IMR-90 (cell line): ENCODE measurements around the gene GMPR. TPM values are rescaled to one million over a fixed set of nuclear protein-coding genes. Genes with fewer than 3 reads are reported as not detected.

Experiments
- ATAC-seq: fragments of 200-7000 bp; cut with Tn5 transposase; 2 replicates; pipeline ENCODE4 v1.9.1; 2020; ENCODE audit warnings: low read depth, mild to moderate bottlenecking, moderate library complexity
- BruUV-seq: library from RNA; stranded (reverse); fragments of 400-500 nt; replicated peaks from 2 replicates; lab custom pipeline; 2021; lab: Mats Ljungman, UMichigan
- CTCF ChIA-PET: fragments of 300-600 bp; formaldehyde crosslinking; extraction: SDS; loops from one replicate; lab custom pipeline; 2021; ENCODE audit warnings: antibody characterized with exemption; lab: Yijun Ruan, JAX
- POLR2A ChIA-PET: fragments of 300-600 bp; sonication (Branson Sonifier 250); formaldehyde crosslinking; loops from one replicate; lab custom pipeline; 2022; ENCODE audit warnings: antibody characterized with exemption; ENCODE audit not compliant: unreplicated experiment; lab: Charles Lee
- DNase-seq: peaks from one replicate; pipeline ENCODE4 v3.0.0; 2013
- H2AFZ ChIP-seq: replicated peaks from 2 replicates; pipeline ENCODE3; 2013; ENCODE audit warnings: low read length, mild to moderate bottlenecking; ENCODE audit not compliant: poor library complexity
- H2AK5ac ChIP-seq: 2 replicates; pipeline ENCODE4 v1.6.1; 2013; ENCODE audit warnings: low read depth, low read length, inconsistent platforms
- H2AK9ac ChIP-seq: replicated peaks from 2 replicates; pipeline ENCODE3; 2013; ENCODE audit warnings: mild to moderate bottlenecking, low read depth, low read length, moderate library complexity; ENCODE audit not compliant: poor library complexity
- H2BK120ac ChIP-seq: 2 replicates; pipeline ENCODE4 v1.6.1; 2013; ENCODE audit warnings: low read depth, low read length, inconsistent platforms
- H2BK15ac ChIP-seq: 3 replicates; pipeline ENCODE4 v1.6.1; 2013; ENCODE audit warnings: low read depth, low read length, inconsistent platforms
- H2BK20ac ChIP-seq: 2 replicates; pipeline ENCODE4 v1.6.1; 2013; ENCODE audit warnings: low read depth, mild to moderate bottlenecking, inconsistent platforms, low read length, moderate library complexity
- H2BK5ac ChIP-seq: 2 replicates; pipeline ENCODE4 v1.6.1; 2013; ENCODE audit warnings: mild to moderate bottlenecking, low read depth, low read length, inconsistent platforms; ENCODE audit not compliant: poor library complexity, severe bottlenecking
- H3K14ac ChIP-seq: replicated peaks from 2 replicates; pipeline ENCODE4 v1.6.1; 2013; ENCODE audit warnings: low read depth, low read length, inconsistent platforms
- H3K18ac ChIP-seq: 2 replicates; pipeline ENCODE4 v1.6.1; 2013; ENCODE audit warnings: low read depth, low read length, control low read depth
- H3K23ac ChIP-seq: 2 replicates; pipeline ENCODE4 v1.6.1; 2013; ENCODE audit warnings: low read depth, low read length, inconsistent platforms
- H3K27ac ChIP-seq: 2 replicates; pipeline ENCODE4 v1.5.1; 2013; ENCODE audit warnings: mild to moderate bottlenecking, control low read depth, low read length; ENCODE audit not compliant: insufficient read depth
- H3K27me3 ChIP-seq: 2 replicates; pipeline ENCODE4 v1.6.1; 2013; ENCODE audit warnings: low read length; ENCODE audit not compliant: control insufficient read depth, insufficient read depth
- H3K36me3 ChIP-seq: 2 replicates; pipeline ENCODE4 v1.6.1; 2013; ENCODE audit warnings: low read length, mixed read lengths; ENCODE audit not compliant: control insufficient read depth, insufficient read depth
- H3K4ac ChIP-seq: 2 replicates; pipeline ENCODE4 v1.6.1; 2013; ENCODE audit warnings: low read depth, low read length, inconsistent platforms
- H3K4me1 ChIP-seq: 2 replicates; pipeline ENCODE4 v1.6.1; 2013; ENCODE audit warnings: low read length, mixed read lengths; ENCODE audit not compliant: control insufficient read depth, insufficient read depth
- H3K4me2 ChIP-seq: 2 replicates; pipeline ENCODE4 v1.6.1; 2013; ENCODE audit warnings: low read depth, mild to moderate bottlenecking, control low read depth, low read length, moderate library complexity
- H3K4me3 ChIP-seq: 2 replicates; pipeline ENCODE4 v1.5.1; 2013; ENCODE audit warnings: low read depth, mild to moderate bottlenecking, control low read depth, low read length, moderate library complexity; ENCODE audit not compliant: insufficient read depth
- H3K56ac ChIP-seq: 2 replicates; pipeline ENCODE4 v1.6.1; 2013; ENCODE audit warnings: low read length, inconsistent platforms; ENCODE audit not compliant: insufficient read depth; ENCODE audit errors: extremely low read depth
- H3K79me1 ChIP-seq, 2 experiments: 2 replicates each; pipeline ENCODE4 v1.6.1; 2013; ENCODE audit warnings: low read length in 2 of 2, inconsistent platforms in 1 of 2, low read depth in 1 of 2
- H3K9ac ChIP-seq: 2 replicates; pipeline ENCODE4 v1.6.1; 2013; ENCODE audit warnings: low read depth, low read length, control low read depth
- H3K9me1 ChIP-seq: 2 replicates; pipeline ENCODE4 v1.6.1; 2013; ENCODE audit warnings: low read length, inconsistent platforms; ENCODE audit not compliant: insufficient read depth
- H3K9me3 ChIP-seq: 2 replicates; pipeline ENCODE4 v1.6.1; 2013; ENCODE audit warnings: low read length; ENCODE audit not compliant: control insufficient read depth, insufficient read depth
- H4K20me1 ChIP-seq: 2 replicates; pipeline ENCODE4 v1.6.1; 2013; ENCODE audit warnings: low read length, inconsistent platforms; ENCODE audit not compliant: insufficient read depth
- H4K5ac ChIP-seq: 2 replicates; pipeline ENCODE4 v1.6.1; 2013; ENCODE audit warnings: mild to moderate bottlenecking, low read depth, low read length, control low read depth
- H4K8ac ChIP-seq, 2 experiments: 2 replicates each; pipeline ENCODE4 v1.6.1; 2013; ENCODE audit warnings: low read depth in 2 of 2, low read length in 2 of 2, control low read depth in 1 of 2, inconsistent platforms in 1 of 2
- H4K91ac ChIP-seq: 2 replicates; pipeline ENCODE4 v1.6.1; 2013; ENCODE audit warnings: low read depth, low read length, inconsistent platforms; ENCODE audit not compliant: insufficient read depth
- BHLHE40 ChIP-seq: fragments of 150-350 bp; IDR thresholded peaks from 2 replicates; pipeline ENCODE4 v1.6.1; 2016; ENCODE audit warnings: mild to moderate bottlenecking, low read depth, low read length
- ELK1 ChIP-seq: fragments of 150-350 bp; IDR thresholded peaks from 2 replicates; pipeline ENCODE4 v1.6.1; 2016; ENCODE audit warnings: low read depth, mild to moderate bottlenecking, low read length, moderate library complexity, borderline replicate concordance
- FOS ChIP-seq: fragments of 150-350 bp; IDR thresholded peaks from 2 replicates; pipeline ENCODE4 v1.6.1; 2016; ENCODE audit warnings: low read depth, low read length
- MAFK ChIP-seq: IDR thresholded peaks from 2 replicates; pipeline ENCODE4 v1.6.1; 2012; ENCODE audit warnings: low read depth, low read length, improper control_type of control experiment
- NFE2L2 ChIP-seq: fragments of 150-350 bp; IDR thresholded peaks from 2 replicates; pipeline ENCODE4 v1.6.1; 2016; ENCODE audit warnings: low read depth, mild to moderate bottlenecking, low read length
- POLR2A ChIP-seq: IDR thresholded peaks from 2 replicates; pipeline ENCODE4 v1.6.1; 2012; ENCODE audit warnings: mild to moderate bottlenecking, low read depth, low read length
- RAD21 ChIP-seq: IDR thresholded peaks from 2 replicates; pipeline ENCODE4 v1.6.1; 2012; ENCODE audit warnings: low read length, improper control_type of control experiment
- RCOR1 ChIP-seq: IDR thresholded peaks from 2 replicates; pipeline ENCODE4 v1.6.1; 2012; ENCODE audit warnings: mild to moderate bottlenecking, low read length, improper control_type of control experiment; ENCODE audit not compliant: insufficient replicate concordance
- RFX5 ChIP-seq: IDR thresholded peaks from 2 replicates; pipeline ENCODE4 v1.8.0; 2012; ENCODE audit warnings: low read depth, mild to moderate bottlenecking, low read length, moderate library complexity
- SMC3 ChIP-seq: fragments of 150-350 bp; IDR thresholded peaks from 2 replicates; pipeline ENCODE4 v1.6.1; 2016; ENCODE audit warnings: low read depth, mild to moderate bottlenecking, antibody characterized with exemption, low read length, moderate library complexity
- USF2 ChIP-seq: fragments of 150-350 bp; IDR thresholded peaks from 2 replicates; pipeline ENCODE4 v1.6.1; 2017; ENCODE audit warnings: mild to moderate bottlenecking, antibody characterized with exemption, low read length, low read depth
- WGBS, 2 experiments: methylation state at CpG; one replicate each; pipeline versions ENCODE4 v1.1.5 to v1.1.7; 2013; ENCODE audit warnings: missing lambda C conversion rate in 2 of 2; ENCODE audit not compliant: insufficient read length in 1 of 2; ENCODE audit errors: extremely low coverage in 2 of 2; 5-methylcytosine and 5-hydroxymethylcytosine counted together
- dilution Hi-C: fragments of 300-500 bp; cut with HindIII; formaldehyde crosslinking; loops from one replicate; pipeline ENCODE4 v1.14.3; 2018; ENCODE audit warnings: low sequenced_read_pairs; ENCODE audit not compliant: unreplicated experiment
- in situ Hi-C: fragments of 300-500 bp; cut with MboI; formaldehyde crosslinking; loops from 3 replicates; pipeline ENCODE4 v1.14.3; 2019; ENCODE audit warnings: low sequenced_read_pairs, inconsistent platforms, mixed read lengths
- intact Hi-C: fragments of 100-400 bp; cut with micrococcal nuclease; formaldehyde crosslinking; loops from 2 replicates; pipeline ENCODE4 v1.10.0; 2022
- polyA plus RNA-seq, 3 experiments: library from polyadenylated mRNA; depleted of rRNA; stranded (reverse); fragments of >200 nt; gene quantifications; 2 replicates each; pipeline ENCODE4 v1.2.3, GENCODE V29; 2012; ENCODE audit warnings: low replicate concordance in 1 of 3
- total RNA-seq: library from RNA; depleted of rRNA; stranded (reverse); fragments of >200 nt; gene quantifications from 2 replicates; pipeline ENCODE4 v1.2.3, GENCODE V29; 2012

The GMPR gene
- total and polyA plus RNA-seq, 2 of the 4 experiments (the other 2 are of a cell fraction): 6.3 to 8.6 TPM

GRCh38 chr6:16252686-16253299 lies 14.4 kb downstream of the GMPR start:
- CTCF ChIA-PET: no interaction called here
- no TSS peak for BruUV-seq
- WGBS, 2 experiments: no CpG with 5 or more reads among the region's 2 CpGs

More at GRCh38 chr6:16252686-16253299, 14.4 kb downstream of the GMPR start:
- Histone ChIP-seq H4K8ac (no peak overlapping the region), H3K9me1 (no peaks in the 10 kb centered on the region), H3K56ac (no peak overlapping the region), H2AK9ac (no peak overlapping the region), H3K9ac (no peak overlapping the region), H3K4ac (no peak overlapping the region), H2BK5ac (no peak overlapping the region), H4K5ac (no peak overlapping the region), H2AK5ac (no peak overlapping the region), H4K91ac (no peak overlapping the region), H2BK120ac (no peak overlapping the region), H3K27me3 (no peaks in the 10 kb centered on the region), H3K79me1 (no peaks in the 10 kb centered on the region), H2BK15ac (no peak overlapping the region), H4K20me1 (no peaks in the 10 kb centered on the region), H2BK20ac (no peak overlapping the region), H2AFZ (no peak overlapping the region), H3K9me3 (no peaks in the 10 kb centered on the region), H3K4me3 (no peak overlapping the region), H3K36me3 (no peaks in the 10 kb centered on the region), H3K23ac (no peak overlapping the region), H3K14ac (no peak overlapping the region), H3K4me1 (peaks cover 2% of the 10 kb centered on the region; the same call in 1 of the 2 replicates), H3K4me2 (no peak overlapping the region), H3K27ac (no peak overlapping the region), H3K18ac (no peak overlapping the region)
- intact Hi-C loops: no loop called here
- POLR2A ChIA-PET: no interaction called here
- no peak for DNase-seq
- in situ Hi-C loops: no loop called here
- TF ChIP-seq RAD21: no peak
- no peak for TF ChIP-seq RFX5
- no peak for TF ChIP-seq RCOR1
- no peak for TF ChIP-seq FOS
- no peak for TF ChIP-seq USF2
- no peak for TF ChIP-seq SMC3
- no peak for TF ChIP-seq MAFK
- no peak for TF ChIP-seq NFE2L2
- TF ChIP-seq ELK1: no peak
- no peak for TF ChIP-seq POLR2A
- no peak for TF ChIP-seq BHLHE40
- no peak; the same call in 1 of the 2 replicates for ATAC-seq
- dilution Hi-C loops: no loop called here
